ENCODE results near the gene RNASEH1. TPM values are rescaled to one million over a fixed set of nuclear protein-coding genes. Genes with fewer than 3 reads are reported as not detected.

The RNASEH1 gene
- total and polyA plus RNA-seq, 2 experiments from 2014 or later: 15.3 to 25.6 TPM

DNA sequence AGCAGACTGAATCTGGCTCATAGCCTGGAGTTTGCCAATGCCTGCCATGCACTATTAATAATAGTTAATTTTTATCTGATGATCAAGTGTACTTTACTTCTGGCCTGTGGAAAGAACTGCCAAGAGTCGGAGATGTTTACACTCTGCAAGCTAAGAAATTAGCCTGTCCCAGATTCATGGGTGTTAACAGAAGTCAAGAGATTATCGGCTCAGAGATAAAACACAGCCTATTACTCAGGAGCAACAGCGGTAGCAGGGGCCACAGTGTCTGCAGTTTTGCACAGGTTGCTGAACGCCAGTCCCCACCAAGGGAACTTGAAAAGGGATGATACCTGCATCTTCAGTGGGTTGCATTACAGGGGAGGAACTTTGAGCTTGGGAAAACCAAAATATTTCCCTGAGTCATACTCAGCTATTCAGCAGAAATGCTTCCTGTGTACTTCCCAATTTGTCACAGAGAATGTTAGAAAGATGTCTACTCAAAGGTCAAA lies 34.5 kb downstream of the RNASEH1 start:
- H3K9me3 ChIP-seq (ENCODE audit: low read depth): no peaks in the 10 kb centered on the region
- H3K4me1 ChIP-seq (ENCODE audit: insufficient read depth): peaks cover 27% of the 10 kb centered on the region
- H3K27ac ChIP-seq: peak overlapping the region; percentile 56
- H3K4me2 ChIP-seq: peak overlapping the region; percentile 54
- no peak overlapping the region for H3K4me3 ChIP-seq
- 23% methylated on average over 4 of the region's 4 CpGs for WGBS (ENCODE audit: low lambda C conversion rate, missing lambda C conversion rate)
- no peak overlapping the region for H2AFZ ChIP-seq
- no peaks in the 10 kb centered on the region for H3K9me2 ChIP-seq (replicated peaks; ENCODE audit: insufficient read depth)
- no peaks in the 10 kb centered on the region for H4K20me1 ChIP-seq (ENCODE audit: insufficient read depth, poor library complexity, severe bottlenecking)
- H3K27me3 ChIP-seq: no peaks in the 10 kb centered on the region
- H3K79me2 ChIP-seq: peaks cover 5% of the 10 kb centered on the region
- H3K36me3 ChIP-seq (replicated peaks; ENCODE audit: insufficient read depth, low read depth): no peaks in the 10 kb centered on the region
- peak; percentile 42 for DNase-seq (ENCODE audit: low spot score)
- TF ChIP-seq EZH2 (IDR thresholded peaks at IDR 0.05; ENCODE audit: borderline replicate concordance) (no peak), EZH2phosphoT487 (IDR thresholded peaks at IDR 0.05; ENCODE audit: low read depth, severe bottlenecking, unreplicated experiment) (peak; percentile 82)
- TF ChIP-seq, protein P1, sequence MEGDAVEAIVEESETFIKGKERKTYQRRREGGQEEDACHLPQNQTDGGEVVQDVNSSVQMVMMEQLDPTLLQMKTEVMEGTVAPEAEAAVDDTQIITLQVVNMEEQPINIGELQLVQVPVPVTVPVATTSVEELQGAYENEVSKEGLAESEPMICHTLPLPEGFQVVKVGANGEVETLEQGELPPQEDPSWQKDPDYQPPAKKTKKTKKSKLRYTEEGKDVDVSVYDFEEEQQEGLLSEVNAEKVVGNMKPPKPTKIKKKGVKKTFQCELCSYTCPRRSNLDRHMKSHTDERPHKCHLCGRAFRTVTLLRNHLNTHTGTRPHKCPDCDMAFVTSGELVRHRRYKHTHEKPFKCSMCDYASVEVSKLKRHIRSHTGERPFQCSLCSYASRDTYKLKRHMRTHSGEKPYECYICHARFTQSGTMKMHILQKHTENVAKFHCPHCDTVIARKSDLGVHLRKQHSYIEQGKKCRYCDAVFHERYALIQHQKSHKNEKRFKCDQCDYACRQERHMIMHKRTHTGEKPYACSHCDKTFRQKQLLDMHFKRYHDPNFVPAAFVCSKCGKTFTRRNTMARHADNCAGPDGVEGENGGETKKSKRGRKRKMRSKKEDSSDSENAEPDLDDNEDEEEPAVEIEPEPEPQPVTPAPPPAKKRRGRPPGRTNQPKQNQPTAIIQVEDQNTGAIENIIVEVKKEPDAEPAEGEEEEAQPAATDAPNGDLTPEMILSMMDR (IDR thresholded peaks at IDR 0.05; ENCODE audit: poor library complexity): no peak

- TF ChIP-seq EZH2phosphoT487 (IDR thresholded peaks at IDR 0.05; ENCODE audit: low read depth, severe bottlenecking, unreplicated experiment): no peak
- no peak for TF ChIP-seq EZH2 (IDR thresholded peaks at IDR 0.05; ENCODE audit: borderline replicate concordance)
- TF ChIP-seq, protein P1 (IDR thresholded peaks at IDR 0.05; ENCODE audit: poor library complexity): no peak
- Histone ChIP-seq H3K4me1 (ENCODE audit: insufficient read depth) (peaks cover 27% of the 10 kb centered on the region), H3K36me3 (replicated peaks; ENCODE audit: insufficient read depth, low read depth) (no peaks in the 10 kb centered on the region), H2AFZ (no peak overlapping the region), H4K20me1 (ENCODE audit: insufficient read depth, poor library complexity, severe bottlenecking) (no peaks in the 10 kb centered on the region), H3K79me2 (peaks cover 7% of the 10 kb centered on the region), H3K9me2 (replicated peaks; ENCODE audit: insufficient read depth) (no peaks in the 10 kb centered on the region), H3K4me3 (no peak overlapping the region), H3K9me3 (ENCODE audit: low read depth) (no peaks in the 10 kb centered on the region), H3K27me3 (no peaks in the 10 kb centered on the region), H3K4me2 (peak overlapping the region; percentile 54), H3K27ac (peak overlapping the region; percentile 56)
- DNase-seq (ENCODE audit: low spot score): peak; percentile 35
- 56% methylated on average over 13 of the region's 13 CpGs for WGBS (ENCODE audit: low lambda C conversion rate, missing lambda C conversion rate)
These were observed 35.1 kb downstream of the RNASEH1 start for GRCh38 chr2:3522961-3523421.

DNA sequence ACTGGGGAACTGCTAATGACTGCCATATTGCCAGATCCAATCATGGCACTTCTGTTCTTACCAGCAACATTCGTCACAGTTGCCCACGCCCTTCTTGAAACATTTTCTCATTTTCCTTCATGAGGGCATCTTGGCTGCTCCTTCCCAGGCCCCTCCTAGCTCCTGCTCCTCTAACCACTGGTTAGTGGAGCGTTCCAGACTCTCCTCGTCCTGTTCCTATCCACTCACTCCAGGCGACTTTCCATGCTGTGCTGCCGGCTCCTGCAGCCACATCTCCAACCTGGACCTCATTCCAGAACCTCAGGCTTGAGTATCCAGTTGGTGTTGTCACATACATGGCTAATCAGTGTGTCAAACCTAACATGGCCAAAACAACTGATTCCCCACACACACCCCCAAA lies 37.5 kb downstream of the RNASEH1 start:
- 97% methylated on average over 6 of the region's 6 CpGs for WGBS (ENCODE audit: low lambda C conversion rate, missing lambda C conversion rate)
- H3K79me2 ChIP-seq: peaks cover 30% of the 10 kb centered on the region
- no peak for DNase-seq (ENCODE audit: low spot score)

DNA sequence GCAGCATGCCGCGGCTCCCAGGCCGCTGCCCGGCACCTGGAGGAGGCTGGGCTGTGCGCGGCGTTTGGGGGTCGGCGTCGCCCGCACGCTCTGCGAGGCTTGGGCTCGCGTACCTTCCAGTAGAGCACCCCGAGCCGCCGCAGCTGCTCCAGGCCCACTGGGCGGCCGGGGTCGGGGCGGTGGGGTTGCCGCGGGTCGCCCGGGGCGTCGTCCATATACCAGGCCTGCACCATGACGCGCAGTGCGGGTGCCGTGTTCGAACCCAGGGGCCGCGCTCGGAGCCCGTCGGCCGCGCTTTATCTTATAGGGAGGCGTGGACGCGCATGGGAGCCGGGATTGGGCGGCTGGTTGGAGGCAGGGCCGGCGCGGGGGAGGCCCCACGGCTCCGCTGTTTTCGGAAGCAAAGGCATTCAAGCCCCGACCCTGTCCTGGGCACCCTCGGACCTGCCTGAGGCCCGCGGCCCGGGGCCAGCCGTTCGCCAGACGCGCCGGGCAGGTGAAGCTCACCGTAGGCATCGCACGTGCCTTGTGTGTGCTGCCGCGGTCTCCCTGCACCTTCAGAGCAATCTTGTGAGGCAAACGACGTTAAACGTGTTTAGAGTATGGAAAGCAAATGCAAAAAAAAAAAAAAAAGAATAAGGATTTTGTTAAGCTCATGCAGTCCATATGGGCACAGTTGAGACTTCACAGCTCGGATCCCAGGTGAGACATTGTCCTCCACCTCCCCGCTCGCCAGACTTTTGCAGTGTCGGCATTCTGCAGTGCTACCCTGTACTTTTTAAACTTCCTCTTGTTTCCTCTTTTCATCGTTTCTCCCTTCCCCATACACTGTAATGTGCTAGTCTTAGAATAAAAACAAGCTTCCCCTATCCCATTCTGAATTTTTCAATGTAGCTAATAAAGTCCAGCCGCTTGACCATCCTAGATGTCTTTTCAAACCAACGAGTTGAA lies 38.6 kb downstream of the RNASEH1 start, which contains the start of gene ADI1:
TSS of gene ADI1 (minus strand) at position 277 of the 951 bp plus-strand sequence. CDS start at position 233, 44 bp downstream.
- Histone ChIP-seq H3K4me2 (peak within 1 kb of the TSS; percentile 89), H3K27me3 (no peaks in the 10 kb centered on the region), H3K9me2 (replicated peaks; ENCODE audit: insufficient read depth) (no peaks in the 10 kb centered on the region), H2AFZ (peak within 1 kb of the TSS; percentile 51), H3K27ac (peak within 1 kb of the TSS; percentile 92), H3K4me1 (ENCODE audit: insufficient read depth) (peaks cover 27% of the 10 kb centered on the region), H3K4me3 (peak within 1 kb of the TSS; percentile 71), H3K9me3 (ENCODE audit: low read depth) (no peaks in the 10 kb centered on the region), H3K36me3 (replicated peaks; ENCODE audit: insufficient read depth, low read depth) (no peaks in the 10 kb centered on the region), H4K20me1 (ENCODE audit: insufficient read depth, poor library complexity, severe bottlenecking) (no peaks in the 10 kb centered on the region), H3K79me2 (peaks cover 34% of the 10 kb centered on the region)
- 5% methylated on average over 59 of the region's 76 CpGs for WGBS (ENCODE audit: low lambda C conversion rate, missing lambda C conversion rate)
- peak; percentile 85 for DNase-seq (ENCODE audit: low spot score)
- TF ChIP-seq, protein P1 (IDR thresholded peaks at IDR 0.05; ENCODE audit: poor library complexity): no peak
- TF ChIP-seq EZH2phosphoT487 (IDR thresholded peaks at IDR 0.05; ENCODE audit: low read depth, severe bottlenecking, unreplicated experiment): no peak
- TF ChIP-seq EZH2 (IDR thresholded peaks at IDR 0.05; ENCODE audit: borderline replicate concordance): no peak

More for the DNA sequence above, 37.5 kb downstream of the RNASEH1 start:
- Histone ChIP-seq H3K4me1 (ENCODE audit: insufficient read depth) (peaks cover 33% of the 10 kb centered on the region), H3K9me2 (replicated peaks; ENCODE audit: insufficient read depth) (no peaks in the 10 kb centered on the region), H2AFZ (no peak overlapping the region), H3K36me3 (replicated peaks; ENCODE audit: insufficient read depth, low read depth) (no peaks in the 10 kb centered on the region), H3K4me3 (no peak overlapping the region), H3K4me2 (peak overlapping the region; percentile 76), H4K20me1 (ENCODE audit: insufficient read depth, poor library complexity, severe bottlenecking) (no peaks in the 10 kb centered on the region), H3K27ac (no peak overlapping the region), H3K9me3 (ENCODE audit: low read depth) (no peaks in the 10 kb centered on the region), H3K27me3 (no peaks in the 10 kb centered on the region)
- TF ChIP-seq EZH2phosphoT487 (IDR thresholded peaks at IDR 0.05; ENCODE audit: low read depth, severe bottlenecking, unreplicated experiment): no peak
